Measurements from ENCODE around the gene TGFBR3.

DNA sequence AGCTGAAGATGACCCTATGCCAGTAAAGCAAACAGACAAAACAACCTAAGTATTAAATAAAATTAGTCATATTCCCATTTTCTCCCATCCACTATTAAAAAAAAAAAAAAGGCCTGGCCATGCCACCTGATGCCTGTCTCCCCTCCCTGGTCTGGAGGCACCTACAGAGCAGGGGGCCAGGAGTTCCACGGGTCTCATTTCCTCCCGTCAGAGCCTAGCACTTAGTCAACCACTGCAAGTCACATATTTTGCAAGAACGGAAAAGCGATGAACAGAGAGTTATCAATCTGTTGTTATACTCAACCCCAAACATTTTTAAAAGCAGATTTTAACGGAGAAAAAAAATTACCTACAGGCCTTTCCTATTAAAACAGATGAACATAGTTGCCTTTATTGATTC is 59.3 kb downstream of the TGFBR3 start:
- TF ChIP-seq CTCF (IDR thresholded peaks at IDR 0.05; ENCODE audit: low read length) = no peak
- TF ChIP-seq EZH2 (IDR thresholded peaks at IDR 0.05; ENCODE audit: borderline replicate concordance, low read length) = no peak
